Kidney (tissue), 14 donors: ENCODE results near the gene BABAM2. TPM values are rescaled to one million over a fixed set of nuclear protein-coding genes. Genes with fewer than 3 reads are reported as not detected.

ENCODE experiments used
- DNase-seq, 5 donors: peaks; one replicate each; pipeline ENCODE4 v3.0.0-alpha.2; 2013 to 2020
- FAIRE-seq: peaks from 2 replicates; lab custom pipeline; 2012; peaks lifted over from hg19 to GRCh38; lab: Jason Lieb, UNC
- H3K27ac ChIP-seq, 2 donors: one replicate each; pipeline ENCODE4 v1.7.0; 2013; ENCODE audit warnings: low read depth in 2 of 2, low read length in 2 of 2, inconsistent platforms in 1 of 2
- H3K27me3 ChIP-seq: one replicate; pipeline ENCODE4 v1.7.1; 2013; ENCODE audit warnings: low read length, inconsistent platforms; ENCODE audit not compliant: control insufficient read depth, insufficient read depth
- H3K36me3 ChIP-seq, 3 donors: one replicate each; pipeline versions ENCODE4 v1.7.0 to v1.7.1; 2013; ENCODE audit warnings: low read length in 3 of 3, control low read depth in 1 of 3, inconsistent platforms in 1 of 3; ENCODE audit not compliant: insufficient read depth in 3 of 3, control insufficient read depth in 2 of 3
- H3K4me1 ChIP-seq, 3 donors: one replicate each; pipeline versions ENCODE4 v1.7.0 to v1.7.1; 2013; ENCODE audit warnings: low read length in 3 of 3, inconsistent platforms in 1 of 3, low read depth in 1 of 3; ENCODE audit not compliant: control insufficient read depth in 2 of 3, insufficient read depth in 2 of 3
- H3K4me3 ChIP-seq, 3 donors: one replicate each; pipeline versions ENCODE4 v1.7.0 to v1.8.1; 2013; ENCODE audit warnings: low read length in 3 of 3, control low read depth in 1 of 3, inconsistent platforms in 1 of 3
- H3K9ac ChIP-seq, 3 donors: one replicate each; pipeline versions ENCODE4 v1.7.0 to v1.7.1; 2013; ENCODE audit warnings: low read length in 3 of 3, control low read depth in 1 of 3, inconsistent platforms in 1 of 3
- H3K9me3 ChIP-seq, 3 donors: one replicate each; pipeline versions ENCODE4 v1.7.0 to v1.7.1; 2013; ENCODE audit warnings: low read length in 3 of 3, control low read depth in 1 of 3, inconsistent platforms in 1 of 3; ENCODE audit not compliant: control insufficient read depth in 2 of 3, insufficient read depth in 1 of 3
- CTCF ChIP-seq: IDR thresholded peaks from 3 replicates; pipeline ENCODE4 v1.5.1; 2012; ENCODE audit warnings: mild to moderate bottlenecking, moderate library complexity, borderline replicate concordance; ENCODE audit not compliant: insufficient read depth; ENCODE audit errors: extremely low read depth
- intact Hi-C: fragments of 100-400 bp; cut with DNase I; formaldehyde crosslinking; loops from one replicate; pipeline ENCODE4 v1.11.1; 2022
- polyA plus RNA-seq: library from polyadenylated mRNA; stranded (reverse); fragments of 350-450 nt; fragmentation: Illumina TruSeq; extraction: RNeasy Lipid Tissue Mini Kit (QIAGEN cat#74804); gene quantifications from one replicate; pipeline ENCODE4 v1.2.3, GENCODE V29; 2014; ENCODE audit warnings: low read depth, low replicate concordance; ENCODE audit not compliant: insufficient read depth
- total RNA-seq: library from RNA; stranded (reverse); fragmentation: NEBNext Ultra II Directional; extraction: Animal tissue kit (Norgen Biotek cat#: 25700); gene quantifications from one replicate; pipeline ENCODE4 v1.2.1, GENCODE V29; 2021
- donor health status: control.
- donor health status: control.
- donor health status: control.
- donor health status: control.
- donor health status: control.
- donor health status: DM: yes; HTN: yes; CAD: no.
- donor health status: Normal renal cell carcinoma (clear cell type).

The BABAM2 gene
- total and polyA plus RNA-seq, 2 donors from 2014 or later = 68.4 to 74.1 TPM

DNA sequence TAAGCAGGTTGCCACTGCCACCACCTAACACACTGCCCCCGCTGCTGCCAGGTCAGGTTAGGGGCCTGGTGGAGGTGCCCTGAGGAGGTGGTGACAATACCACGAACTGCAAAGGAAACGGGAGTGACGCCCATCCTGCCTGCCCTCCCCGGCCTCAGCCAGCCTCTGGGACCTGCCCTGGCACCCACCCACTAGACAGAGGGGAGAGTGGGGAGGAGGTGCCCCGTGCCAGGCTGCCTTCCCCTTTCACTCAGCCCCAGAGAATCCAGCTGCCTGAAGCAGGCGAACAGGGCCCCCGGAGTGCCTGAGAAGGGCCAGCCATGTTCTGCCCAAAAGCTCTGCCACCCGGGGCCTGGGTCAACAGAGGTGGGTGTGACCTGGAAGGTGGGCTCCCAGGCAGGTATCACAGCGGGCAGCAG is 457.6 kb downstream of the BABAM2 start:
- DNase-seq (peak in 1 of 5 donors; percentile 79), FAIRE-seq (no peak)
- H3K4me1 ChIP-seq = peaks cover 0 to 4% (median 3%) of the 10 kb centered on the region in 3 donors
- H3K4me3 ChIP-seq = no peak overlapping the region
- H3K9me3 ChIP-seq = no peaks in the 10 kb centered on the region
- no peak for TF ChIP-seq CTCF
- intact Hi-C loops = no loop called here
- no peak overlapping the region for H3K27ac ChIP-seq
- H3K36me3 ChIP-seq = no peaks in the 10 kb centered on the region
- H3K9ac ChIP-seq = no peak overlapping the region
- H3K27me3 ChIP-seq = no peaks in the 10 kb centered on the region

GRCh38 chr2:28348921-28349320 is 458.4 kb downstream of the BABAM2 start:
- intact Hi-C loops = no loop called here

GRCh38 chr2:28349546-28350165 is 459.1 kb downstream of the BABAM2 start:
- no peak overlapping the region for H3K9ac ChIP-seq
- intact Hi-C loops = no loop called here
- DNase-seq (peak in 1 of 5 donors; percentile 65), FAIRE-seq (no peak)
- peaks cover 0 to 2% (median 0%) of the 10 kb centered on the region in 3 donors for H3K4me1 ChIP-seq
- no peaks in the 10 kb centered on the region for H3K27me3 ChIP-seq
- H3K9me3 ChIP-seq = no peaks in the 10 kb centered on the region
- H3K36me3 ChIP-seq = no peaks in the 10 kb centered on the region
- no peak for TF ChIP-seq CTCF
- no peak overlapping the region for H3K27ac ChIP-seq
- H3K4me3 ChIP-seq = no peak overlapping the region

More at GRCh38 chr2:28348921-28349320, 458.4 kb downstream of the BABAM2 start:
- no peak overlapping the region for H3K27ac ChIP-seq
- H3K36me3 ChIP-seq = no peaks in the 10 kb centered on the region
- no peak for DNase-seq
- H3K9me3 ChIP-seq = no peaks in the 10 kb centered on the region
- H3K9ac ChIP-seq = no peak overlapping the region
- no peak for FAIRE-seq
- H3K4me1 ChIP-seq = peaks cover 0 to 4% (median 0%) of the 10 kb centered on the region in 3 donors
- no peak for TF ChIP-seq CTCF
- H3K27me3 ChIP-seq = no peaks in the 10 kb centered on the region
- H3K4me3 ChIP-seq = no peak overlapping the region
